Upper lobe of left lung (tissue), 6 donors: ENCODE results near the gene MYOZ2. TPM values are rescaled to one million over a fixed set of nuclear protein-coding genes. Genes with fewer than 3 reads are reported as not detected.

Source experiments
- ATAC-seq, 2 donors: fragments of 200-7000 bp; cut with Tn5 transposase; one replicate each; pipeline ENCODE4 v1.9.1; 2022; ENCODE audit warnings: mild to moderate bottlenecking in 2 of 2, moderate library complexity in 2 of 2; ENCODE audit not compliant: low FRiP score in 2 of 2
- DNase-seq, 2 donors: peaks; one replicate each; pipeline ENCODE4 v3.0.0-alpha.2; 2019 to 2020
- H3K27ac ChIP-seq, 4 donors: fragments of 200-600 bp; sonication (generic); one replicate each; pipeline ENCODE4 v1.5.1; 2016 to 2019
- H3K27me3 ChIP-seq, 4 donors: fragments of 200-600 bp; sonication (generic); one replicate each; pipeline ENCODE4 v1.5.1; 2017 to 2019
- H3K36me3 ChIP-seq, 4 donors: fragments of 200-600 bp; sonication (generic); one replicate each; pipeline ENCODE4 v1.5.1; 2016 to 2019
- H3K4me1 ChIP-seq, 4 donors: fragments of 200-600 bp; sonication (generic); one replicate each; pipeline ENCODE4 v1.5.1; 2018 to 2019
- H3K4me3 ChIP-seq, 4 donors: fragments of 200-600 bp; sonication (generic); one replicate each; pipeline ENCODE4 v1.5.1; 2017 to 2019; ENCODE audit warnings: mild to moderate bottlenecking in 2 of 4, moderate library complexity in 1 of 4
- H3K9me3 ChIP-seq, 4 donors: fragments of 200-600 bp; sonication (generic); one replicate each; pipeline ENCODE4 v1.5.1; 2018 to 2019
- EP300 ChIP-seq, 4 donors: sonication (generic); formaldehyde crosslinking; IDR thresholded peaks; one replicate each; pipeline ENCODE4 v1.5.1; 2017; ENCODE audit warnings: antibody characterized with exemption in 4 of 4, control low read depth in 2 of 4
- POLR2A ChIP-seq, 4 donors: fragments of 450-650 bp; IDR thresholded peaks; one replicate each; pipeline ENCODE4 v1.5.1; 2016 to 2017; ENCODE audit warnings: antibody characterized with exemption in 4 of 4, mild to moderate bottlenecking in 2 of 4
- POLR2AphosphoS5 ChIP-seq, 2 donors: sonication (generic); formaldehyde crosslinking; IDR thresholded peaks; one replicate each; pipeline ENCODE4 v1.5.1; 2017; ENCODE audit warnings: antibody characterized with exemption in 2 of 2
- WGBS, 2 donors: methylation state at CpG; one replicate each; pipeline ENCODE4 v1.1.5; 2017 to 2018; 5-methylcytosine and 5-hydroxymethylcytosine counted together
- total RNA-seq, 6 donors: library from RNA; depleted of rRNA in 4 of 6; stranded (reverse); fragments of >200 nt in 4 of 6; gene quantifications; one replicate each; pipeline versions ENCODE4 v1.1.0 to v1.2.1, GENCODE V29; 2016 to 2021
- TF ChIP-seq, protein P1 (sequence below), 6 experiments: fragments of 450-650 bp in 4 of 6; fragments of 200-600 bp in 2 of 6; sonication (generic) in 2 of 6; IDR thresholded peaks; one replicate each; pipeline ENCODE4 v1.5.1; 2016 to 2019; ENCODE audit warnings: antibody characterized with exemption in 6 of 6
- donor health status: DM: no; HTN: no; CAD: no; lungs with moderate emphysema.
- donor health status: DM: no; HTN: yes; CAD: no; lungs with severe emphysema.

MYOZ2 gene
- total RNA-seq, 6 donors from 2014 or later, result 0.13 to 0.20 TPM; not detected in 4

DNA sequence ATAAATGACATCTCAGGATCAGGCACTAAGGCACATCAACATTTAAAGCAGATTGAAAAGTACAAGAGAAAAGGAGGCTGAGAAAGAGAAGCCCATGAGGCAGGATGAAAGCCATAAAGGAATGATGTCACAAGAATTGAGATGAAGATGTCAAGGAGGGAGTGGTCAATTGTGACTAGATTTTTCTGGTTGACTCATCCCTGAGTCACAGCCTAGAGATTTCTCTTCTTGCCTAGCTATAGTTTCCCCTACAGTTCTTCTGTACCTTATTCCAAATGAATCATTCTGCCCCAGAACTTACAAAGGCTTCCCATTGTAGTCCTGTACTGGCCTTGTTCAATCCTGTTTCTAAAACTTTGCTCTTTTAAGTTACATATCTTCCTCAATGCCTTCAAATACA, 73.4 kb downstream of the MYOZ2 start:
- peak overlapping the region in 1 of 4 donors; percentile 63 for H3K27ac ChIP-seq
- peak in 1 of 2 donors; percentile 39 for ATAC-seq
- H3K4me1 ChIP-seq, result peaks cover 0 to 5% (median 0%) of the 10 kb centered on the region in 4 donors
- H3K4me3 ChIP-seq, result no peak overlapping the region
- no peak for DNase-seq
- TF ChIP-seq POLR2A (IDR thresholded peaks at IDR 0.05), result no peak
- TF ChIP-seq EP300 (IDR thresholded peaks at IDR 0.05), result no peak
- TF ChIP-seq, protein P1, sequence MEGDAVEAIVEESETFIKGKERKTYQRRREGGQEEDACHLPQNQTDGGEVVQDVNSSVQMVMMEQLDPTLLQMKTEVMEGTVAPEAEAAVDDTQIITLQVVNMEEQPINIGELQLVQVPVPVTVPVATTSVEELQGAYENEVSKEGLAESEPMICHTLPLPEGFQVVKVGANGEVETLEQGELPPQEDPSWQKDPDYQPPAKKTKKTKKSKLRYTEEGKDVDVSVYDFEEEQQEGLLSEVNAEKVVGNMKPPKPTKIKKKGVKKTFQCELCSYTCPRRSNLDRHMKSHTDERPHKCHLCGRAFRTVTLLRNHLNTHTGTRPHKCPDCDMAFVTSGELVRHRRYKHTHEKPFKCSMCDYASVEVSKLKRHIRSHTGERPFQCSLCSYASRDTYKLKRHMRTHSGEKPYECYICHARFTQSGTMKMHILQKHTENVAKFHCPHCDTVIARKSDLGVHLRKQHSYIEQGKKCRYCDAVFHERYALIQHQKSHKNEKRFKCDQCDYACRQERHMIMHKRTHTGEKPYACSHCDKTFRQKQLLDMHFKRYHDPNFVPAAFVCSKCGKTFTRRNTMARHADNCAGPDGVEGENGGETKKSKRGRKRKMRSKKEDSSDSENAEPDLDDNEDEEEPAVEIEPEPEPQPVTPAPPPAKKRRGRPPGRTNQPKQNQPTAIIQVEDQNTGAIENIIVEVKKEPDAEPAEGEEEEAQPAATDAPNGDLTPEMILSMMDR (IDR thresholded peaks at IDR 0.05), result no peak
- TF ChIP-seq POLR2AphosphoS5 (IDR thresholded peaks at IDR 0.05), result no peak
- H3K36me3 ChIP-seq, result no peaks in the 10 kb centered on the region
- H3K27me3 ChIP-seq, result no peaks in the 10 kb centered on the region
- no peaks in the 10 kb centered on the region for H3K9me3 ChIP-seq

DNA sequence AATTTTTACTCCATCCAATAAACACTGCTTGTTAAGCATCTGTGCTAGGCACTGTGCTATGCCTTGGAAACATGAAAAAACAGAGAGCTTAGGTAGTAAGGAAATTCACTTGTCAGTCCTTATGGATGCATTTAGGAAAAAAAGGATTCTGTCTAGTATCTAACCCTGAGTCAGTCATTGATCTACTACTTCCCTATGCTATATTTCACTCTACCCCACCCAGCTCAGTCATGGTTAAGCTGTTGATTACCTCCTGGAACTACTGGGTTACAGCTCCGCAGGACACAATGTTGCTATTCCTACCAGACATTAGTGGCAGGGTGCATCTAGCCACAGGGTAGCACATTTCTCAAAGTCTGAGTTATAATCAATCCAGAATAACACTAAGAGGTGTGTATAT, 74.0 kb downstream of the MYOZ2 start:
- no peaks in the 10 kb centered on the region for H3K36me3 ChIP-seq
- WGBS, 2 donors, result 80 to 100% methylated on average over 1 of the region's 1 CpG
- H3K4me3 ChIP-seq, result no peak overlapping the region
- ATAC-seq (no peak), DNase-seq (no peak)
- H3K4me1 ChIP-seq, result peaks cover 0 to 10% (median 0%) of the 10 kb centered on the region in 4 donors
- no peaks in the 10 kb centered on the region for H3K9me3 ChIP-seq
- H3K27me3 ChIP-seq, result no peaks in the 10 kb centered on the region
- H3K27ac ChIP-seq, result peak overlapping the region in 1 of 4 donors; percentile 63
- no peak for TF ChIP-seq POLR2AphosphoS5 (IDR thresholded peaks at IDR 0.05)
- no peak for TF ChIP-seq POLR2A (IDR thresholded peaks at IDR 0.05)
- TF ChIP-seq, protein P1 (IDR thresholded peaks at IDR 0.05), result no peak
- no peak for TF ChIP-seq EP300 (IDR thresholded peaks at IDR 0.05)

DNA sequence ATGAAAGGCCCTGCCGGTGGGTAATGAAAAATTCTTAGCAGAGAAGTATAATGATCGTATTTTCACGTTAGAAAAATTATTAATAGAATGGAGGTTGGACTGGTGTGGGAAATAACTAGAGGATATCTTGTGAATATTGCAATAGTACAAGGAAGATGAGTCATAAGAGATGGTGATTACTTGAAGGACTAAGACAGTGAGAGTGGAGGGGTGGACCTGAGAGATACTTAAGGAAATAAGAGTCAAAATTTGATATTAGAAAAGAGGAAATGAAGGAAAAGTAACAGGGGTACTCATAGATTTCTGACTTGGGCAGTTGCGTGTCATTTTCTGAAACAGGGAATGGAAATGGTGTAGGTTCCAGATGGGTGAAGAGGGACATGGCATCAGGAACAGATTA, 75.1 kb downstream of the MYOZ2 start:
- 82 to 89% methylated on average over 4 of the region's 4 CpGs for WGBS, 2 donors

GRCh38 chr4:119211867-119212233, 76.2 kb downstream of the MYOZ2 start:
- Histone ChIP-seq H3K36me3 (peaks cover 0 to under 1% (median 0%) of the 10 kb centered on the region in 4 donors), H3K27me3 (no peaks in the 10 kb centered on the region), H3K27ac (peak overlapping the region; percentile 93 to 97 (median 95)), H3K9me3 (no peaks in the 10 kb centered on the region), H3K4me3 (peak overlapping the region; percentile 61 to 81 (median 72)), H3K4me1 (peaks cover 0 to 16% (median 0%) of the 10 kb centered on the region in 4 donors)
- DNase-seq (no peak), ATAC-seq (no peak)
- no peak for TF ChIP-seq EP300 (IDR thresholded peaks at IDR 0.05)
- TF ChIP-seq, protein P1 (IDR thresholded peaks at IDR 0.05), result peak in 1 of 6 experiments; percentile 27
- 2% methylated on average over 11 to 12 of the region's 12 CpGs for WGBS, 2 donors

More for the DNA sequence above, 75.1 kb downstream of the MYOZ2 start:
- DNase-seq (no peak), ATAC-seq (no peak)
- Histone ChIP-seq H3K36me3 (no peaks in the 10 kb centered on the region), H3K4me3 (no peak overlapping the region), H3K9me3 (no peaks in the 10 kb centered on the region), H3K27me3 (no peaks in the 10 kb centered on the region), H3K27ac (no peak overlapping the region), H3K4me1 (peaks cover 0 to 16% (median 0%) of the 10 kb centered on the region in 4 donors)
- TF ChIP-seq, protein P1 (IDR thresholded peaks at IDR 0.05), result no peak
- TF ChIP-seq POLR2A (IDR thresholded peaks at IDR 0.05) (no peak), POLR2AphosphoS5 (IDR thresholded peaks at IDR 0.05) (no peak), EP300 (IDR thresholded peaks at IDR 0.05) (no peak)

DNA sequence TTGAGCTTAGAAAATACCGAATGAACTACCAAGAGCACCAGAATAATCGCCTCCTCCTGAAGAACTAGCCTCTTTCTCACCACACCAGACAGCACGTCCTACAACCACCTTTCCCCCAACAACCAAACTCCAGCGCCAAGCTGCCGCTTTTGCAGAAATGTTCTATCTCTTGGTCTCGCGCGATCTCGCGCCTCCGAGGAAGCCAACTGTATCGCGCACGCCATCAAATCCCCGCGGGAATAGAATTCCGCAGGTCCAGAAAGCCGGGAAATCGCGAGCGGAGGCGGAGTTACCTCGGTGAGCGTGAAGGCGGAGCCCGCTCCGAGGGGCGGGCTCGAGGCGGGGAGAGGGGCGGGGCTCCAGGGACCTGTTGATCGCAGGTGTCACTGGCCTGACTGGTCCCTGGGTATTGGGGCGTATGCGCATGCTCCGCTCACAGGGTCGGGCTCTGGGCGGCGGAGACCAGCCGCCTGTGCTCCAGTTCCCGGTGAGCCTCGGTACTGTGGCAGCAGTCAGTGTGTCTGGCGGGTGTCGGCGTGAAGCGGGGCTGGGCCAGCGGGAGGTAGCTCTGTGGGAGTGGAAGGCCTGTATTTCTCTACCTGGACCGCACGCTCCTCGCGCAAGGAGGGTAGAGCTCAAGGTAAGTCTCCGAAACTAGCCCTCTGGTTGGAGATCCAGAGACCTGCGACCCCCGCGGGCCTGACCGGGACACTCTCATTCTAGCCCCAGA, 76.8 kb downstream of the MYOZ2 start, which contains the start of gene USP53:
TSS of gene USP53 (plus strand) at position 480 of the 730 bp plus-strand sequence. CDS start 27,047 bp downstream, outside the sequence.
- peak within 1 kb of the TSS; percentile 93 to 97 (median 95) for H3K27ac ChIP-seq
- TF ChIP-seq POLR2A (IDR thresholded peaks at IDR 0.05) (peak in 3 of 4 donors; percentile 93 to 98 (median 94)), POLR2AphosphoS5 (IDR thresholded peaks at IDR 0.05) (peak; percentile 83 to 96), EP300 (IDR thresholded peaks at IDR 0.05) (peak in 1 of 4 donors; percentile 26)
- TF ChIP-seq, protein P1 (IDR thresholded peaks at IDR 0.05), result peak in 4 of 6 experiments; percentile 3 to 68 (median 37)
- ATAC-seq (peak; percentile 96 to 100), DNase-seq (peak; percentile 99)
- peaks cover 0 to 6% (median 1%) of the 10 kb centered on the region in 4 donors for H3K36me3 ChIP-seq
- H3K4me1 ChIP-seq, result peaks cover 0 to 16% (median 0%) of the 10 kb centered on the region in 4 donors
- no peaks in the 10 kb centered on the region for H3K9me3 ChIP-seq
- H3K4me3 ChIP-seq, result peak within 1 kb of the TSS; percentile 61 to 81 (median 72)
- WGBS, 2 donors, result 1% methylated on average over 28 to 36 of the region's 55 CpGs
- H3K27me3 ChIP-seq, result no peaks in the 10 kb centered on the region
